Measurements from ENCODE around the gene CFAP92. TPM values are rescaled to one million over a fixed set of nuclear protein-coding genes. Genes with fewer than 3 reads are reported as not detected.
"Not testable (repeated sequence)": the region's sequence is repeated elsewhere in the genome, so short reads cannot be mapped to it uniquely, and the experiment has no call there.

The CFAP92 gene
- total and polyA plus RNA-seq, 4 experiments from 2014 or later = 0.38 to 0.47 TPM; not detected in 2

DNA sequence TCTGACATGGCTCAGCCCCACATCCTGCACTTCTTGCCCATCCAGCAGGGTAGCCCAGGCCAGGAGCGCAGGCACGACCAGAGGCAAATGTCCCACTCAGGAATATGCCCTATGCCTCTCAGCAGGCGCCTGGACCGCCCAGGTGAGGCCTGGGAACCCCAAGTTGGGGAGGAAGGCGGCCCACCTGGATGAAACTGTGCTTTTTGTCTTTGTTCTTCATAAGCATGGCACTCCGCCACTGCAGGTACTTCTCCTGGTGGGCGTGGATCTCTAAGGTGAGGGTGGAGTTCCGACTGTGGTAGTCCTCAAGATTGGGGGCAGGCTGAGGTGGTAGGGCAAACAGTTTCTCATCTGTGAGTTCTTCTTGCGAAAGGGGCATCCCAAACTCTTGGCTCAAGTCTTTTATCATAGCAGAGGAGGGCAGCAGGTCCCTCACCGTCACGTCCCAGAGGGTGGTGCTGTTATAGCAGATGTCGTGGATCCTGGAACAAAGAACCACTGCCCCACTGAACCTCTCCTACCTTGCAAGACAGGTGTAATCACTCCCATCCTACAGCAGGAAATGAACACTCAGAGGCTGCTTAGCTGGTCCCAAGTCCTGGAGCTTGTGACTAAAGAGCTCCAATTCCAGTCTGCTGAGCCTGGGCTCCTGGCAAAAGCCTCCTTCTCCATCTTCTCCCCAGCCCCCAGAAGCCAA is 61.2 kb downstream of the CFAP92 start:
- Histone ChIP-seq H3K27me3 (ENCODE audit: insufficient read depth, low read length) (no peaks in the 10 kb centered on the region), H3K4me3 (ENCODE audit: low read length in 2 of 2) (no peak overlapping the region), H3K4me1 (ENCODE audit: insufficient read depth, low read length) (no peaks in the 10 kb centered on the region), H3K27ac (ENCODE audit: low read depth, low read length) (no peak overlapping the region), H3K36me3 (ENCODE audit: insufficient read depth, low read length) (no peaks in the 10 kb centered on the region), H3K9me3 (ENCODE audit: control insufficient read depth in 1 of 2, low read length in 2 of 2) (no peaks in the 10 kb centered on the region)
- no peak for DNase-seq
- ChIA-PET POLR2A (ENCODE audit: partially characterized antibody) (interaction anchor here (0.9 kb wide), 1 partner anchor 9 kb away, joined by 3 read pairs; no protein-coding TSS in a partner anchor), CTCF (ENCODE audit: partially characterized antibody) (no interaction called here)
- no peaks in the 10 kb centered on the region for H3K36me3 Mint-ChIP-seq
- no peak overlapping the region for H3K27ac Mint-ChIP-seq
- peaks cover 0 to 2% (median 0%) of the 10 kb centered on the region in 8 donors for H3K9me3 Mint-ChIP-seq
- no peak overlapping the region for H3K4me3 Mint-ChIP-seq
- no peaks in the 10 kb centered on the region for H3K4me1 Mint-ChIP-seq
- intact Hi-C loops (cut with micrococcal nuclease) = no loop called here
- peaks cover 6 to 7% of the 10 kb centered on the region in 2 donors for H3K27me3 Mint-ChIP-seq

DNA sequence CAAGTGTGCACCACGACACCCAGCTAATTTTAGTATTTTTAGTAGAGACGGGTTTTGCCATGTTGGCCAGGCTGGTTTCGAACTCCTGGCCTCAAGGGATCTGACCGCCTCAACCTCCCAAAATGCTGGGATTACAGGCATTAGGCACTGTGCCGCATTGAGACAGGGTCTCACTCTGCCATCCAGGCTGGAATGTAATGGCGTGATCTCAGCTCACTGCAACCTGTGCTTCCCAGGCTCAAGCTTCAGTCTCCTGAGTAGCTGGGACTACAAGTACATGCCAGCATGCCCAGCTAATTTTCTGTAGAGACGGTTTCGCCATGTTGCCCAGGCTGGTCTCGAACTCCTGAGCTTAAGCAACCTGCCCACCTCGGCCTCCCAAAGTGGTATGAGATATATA is 62.8 kb downstream of the CFAP92 start:
- Histone ChIP-seq H3K4me1 (ENCODE audit: insufficient read depth, low read length) (no peaks in the 10 kb centered on the region), H3K9me3 (ENCODE audit: control insufficient read depth in 1 of 2, low read length in 2 of 2) (no peaks in the 10 kb centered on the region), H3K4me3 (ENCODE audit: low read length in 2 of 2) (no peak overlapping the region), H3K27me3 (ENCODE audit: insufficient read depth, low read length) (no peaks in the 10 kb centered on the region), H3K36me3 (ENCODE audit: insufficient read depth, low read length) (no peaks in the 10 kb centered on the region), H3K27ac (ENCODE audit: low read depth, low read length) (no peak overlapping the region)
- H3K36me3 Mint-ChIP-seq = no peaks in the 10 kb centered on the region
- no peaks in the 10 kb centered on the region for H3K4me1 Mint-ChIP-seq
- POLR2A ChIA-PET (ENCODE audit: partially characterized antibody) = no interaction called here
- peaks cover 3 to 4% of the 10 kb centered on the region in 2 donors for H3K27me3 Mint-ChIP-seq
- DNase-seq = no peak
- peaks cover 0 to 2% (median 0%) of the 10 kb centered on the region in 8 donors for H3K9me3 Mint-ChIP-seq
- no peak overlapping the region for H3K4me3 Mint-ChIP-seq
- intact Hi-C loops (cut with micrococcal nuclease) = no loop called here
- CTCF ChIA-PET (ENCODE audit: partially characterized antibody) = no interaction called here
- no peak overlapping the region for H3K27ac Mint-ChIP-seq

DNA sequence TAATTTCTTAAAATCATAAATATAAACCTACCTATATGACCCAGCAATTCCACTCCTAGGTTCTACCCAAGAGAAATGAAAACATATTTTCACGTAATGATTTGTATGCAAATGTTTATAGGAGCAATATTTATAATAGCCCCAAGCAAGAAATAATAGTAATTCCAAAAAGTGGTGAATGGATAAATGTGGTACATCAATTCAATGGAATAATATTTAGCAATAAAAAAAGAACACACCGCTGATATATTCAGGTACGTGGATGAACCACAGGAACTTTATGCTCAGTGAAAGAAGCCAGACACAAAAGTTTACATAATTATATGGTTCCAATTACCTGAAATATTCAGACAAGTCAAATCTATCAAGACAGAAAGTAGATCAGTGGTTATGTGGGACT is 64.5 kb downstream of the CFAP92 start:
- POLR2A ChIA-PET (ENCODE audit: partially characterized antibody) = no interaction called here

DNA sequence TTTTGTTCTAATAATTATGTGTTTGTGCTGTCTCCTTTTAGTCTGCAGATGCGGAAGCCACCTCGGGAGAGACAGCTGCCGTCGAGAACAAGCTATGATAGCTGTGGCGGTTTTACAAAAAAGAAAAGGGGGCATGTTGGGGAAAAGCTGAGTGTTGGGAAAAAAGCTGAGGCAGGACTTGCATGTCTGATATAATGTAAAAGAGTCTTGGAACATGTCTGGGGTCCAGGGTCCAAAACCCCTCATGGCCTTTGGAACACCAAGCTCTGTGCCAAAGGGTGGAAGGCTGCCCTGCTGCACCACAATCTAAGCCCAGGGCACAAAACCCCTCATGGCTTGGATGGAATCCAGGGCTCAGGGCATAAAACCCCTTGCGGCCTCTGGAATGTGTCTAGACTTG is 69.9 kb downstream of the CFAP92 start:
- H3K27me3 Mint-ChIP-seq; H3K27me3 ChIP-seq (ENCODE audit: insufficient read depth, low read length); H3K9me3 Mint-ChIP-seq; H3K36me3 ChIP-seq (ENCODE audit: insufficient read depth, low read length); H3K9me3 ChIP-seq (ENCODE audit: control insufficient read depth in 1 of 2, low read length in 2 of 2); DNase-seq; H3K27ac ChIP-seq (ENCODE audit: low read depth, low read length): not testable (repeated sequence)
- H3K4me1 Mint-ChIP-seq = peaks cover 26 to 45% (median 37%) of the 10 kb centered on the region in 4 donors
- H3K4me1 ChIP-seq (ENCODE audit: insufficient read depth, low read length) = peaks cover 20% of the 10 kb centered on the region
- peak overlapping the region; percentile 70 to 91 (median 87) for H3K27ac Mint-ChIP-seq
- H3K4me3 ChIP-seq (ENCODE audit: low read length in 2 of 2) = peak overlapping the region in 1 of 2 donors; percentile 74
- POLR2A ChIA-PET (ENCODE audit: partially characterized antibody) = interaction anchor here (0.8 to 2.7 kb wide), 10 partner anchors 9 to 306 kb away, joined by 3 to 21 read pairs (median 6); partner anchors contain the start of genes ACAD9 and RAB43
- intact Hi-C loops (cut with micrococcal nuclease) = loop anchor here (1.0 to 2.0 kb wide), 6 partner anchors 45 to 307 kb away; partner anchors contain the start of gene ACAD9
- H3K4me3 Mint-ChIP-seq = peak overlapping the region; percentile 82 to 90 (median 85)
- CTCF ChIA-PET (ENCODE audit: partially characterized antibody) = interaction anchor here (0.7 to 5.2 kb wide), 16 partner anchors 12 to 310 kb away, joined by 3 to 66 read pairs (median 5); partner anchors contain the start of gene ACAD9
- peaks cover 1 to 15% of the 10 kb centered on the region in 2 donors for H3K36me3 Mint-ChIP-seq

More for the DNA sequence above, 64.5 kb downstream of the CFAP92 start:
- peaks cover 0 to 3% of the 10 kb centered on the region in 2 donors for H3K27me3 Mint-ChIP-seq
- H3K27ac Mint-ChIP-seq = no peak overlapping the region
- peaks cover 0 to 2% (median 0%) of the 10 kb centered on the region in 8 donors for H3K9me3 Mint-ChIP-seq
- H3K36me3 Mint-ChIP-seq = no peaks in the 10 kb centered on the region
- DNase-seq = no peak
- H3K27me3 ChIP-seq (ENCODE audit: insufficient read depth, low read length) = no peaks in the 10 kb centered on the region
- CTCF ChIA-PET (ENCODE audit: partially characterized antibody) = no interaction called here
- H3K4me1 Mint-ChIP-seq = peaks cover 0 to 9% (median 3%) of the 10 kb centered on the region in 4 donors
- intact Hi-C loops (cut with micrococcal nuclease) = no loop called here
- H3K4me3 Mint-ChIP-seq = no peak overlapping the region
- H3K36me3 ChIP-seq (ENCODE audit: insufficient read depth, low read length) = no peaks in the 10 kb centered on the region
- no peaks in the 10 kb centered on the region for H3K4me1 ChIP-seq (ENCODE audit: insufficient read depth, low read length)
- H3K9me3 ChIP-seq (ENCODE audit: control insufficient read depth in 1 of 2, low read length in 2 of 2) = no peaks in the 10 kb centered on the region
- H3K27ac ChIP-seq (ENCODE audit: low read depth, low read length) = no peak overlapping the region
- H3K4me3 ChIP-seq (ENCODE audit: low read length in 2 of 2) = no peak overlapping the region

DNA sequence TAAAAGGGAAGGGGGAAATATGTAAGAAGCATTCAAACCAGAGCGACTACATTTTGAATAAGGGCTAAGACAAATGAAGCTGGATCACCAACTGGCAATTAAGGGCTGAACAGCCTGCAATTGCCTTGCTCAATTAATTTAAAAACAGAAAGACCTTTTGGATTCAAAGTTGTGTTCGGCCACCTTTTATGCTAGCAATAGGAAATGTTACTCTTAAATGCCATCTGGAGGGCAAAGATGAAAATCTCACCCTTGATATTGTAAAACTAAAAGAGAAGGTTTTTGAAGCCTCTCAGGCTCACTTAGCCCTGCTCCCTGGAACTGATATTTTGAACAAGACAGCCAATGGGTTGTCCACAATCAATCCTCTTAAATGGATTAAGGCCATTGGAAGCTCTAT is 70.3 kb downstream of the CFAP92 start:
- CTCF ChIA-PET (ENCODE audit: partially characterized antibody) = interaction anchor here (0.9 to 5.2 kb wide), 17 partner anchors 10 to 309 kb away, joined by 3 to 66 read pairs (median 5); partner anchors contain the start of gene ACAD9
- no peaks in the 10 kb centered on the region for H3K27me3 ChIP-seq (ENCODE audit: insufficient read depth, low read length)
- Mint-ChIP-seq H3K4me1 (peaks cover 26 to 45% (median 37%) of the 10 kb centered on the region in 4 donors), H3K4me3 (peak overlapping the region; percentile 82 to 90 (median 85)), H3K27me3 (no peaks in the 10 kb centered on the region), H3K9me3 (peaks cover 0 to 8% (median under 1%) of the 10 kb centered on the region in 8 donors), H3K27ac (peak overlapping the region; percentile 70 to 91 (median 88)), H3K36me3 (peaks cover 3 to 17% of the 10 kb centered on the region in 2 donors)
- H3K4me1 ChIP-seq (ENCODE audit: insufficient read depth, low read length) = peaks cover 20% of the 10 kb centered on the region
- H3K9me3 ChIP-seq (ENCODE audit: control insufficient read depth in 1 of 2, low read length in 2 of 2) = no peaks in the 10 kb centered on the region
- POLR2A ChIA-PET (ENCODE audit: partially characterized antibody) = interaction anchor here (0.8 to 2.7 kb wide), 12 partner anchors 9 to 306 kb away, joined by 3 to 21 read pairs (median 4); partner anchors contain the start of genes ACAD9 and RAB43
- H3K4me3 ChIP-seq (ENCODE audit: low read length in 2 of 2) = peak overlapping the region; percentile 29 to 74
- H3K27ac ChIP-seq (ENCODE audit: low read depth, low read length) = no peak overlapping the region
- no peaks in the 10 kb centered on the region for H3K36me3 ChIP-seq (ENCODE audit: insufficient read depth, low read length)
- peak in 4 of 5 donors; percentile 29 to 40 (median 34) for DNase-seq
- intact Hi-C loops (cut with micrococcal nuclease) = loop anchor here (1.0 to 2.0 kb wide), 6 partner anchors 44 to 306 kb away; partner anchors contain the start of gene ACAD9

DNA sequence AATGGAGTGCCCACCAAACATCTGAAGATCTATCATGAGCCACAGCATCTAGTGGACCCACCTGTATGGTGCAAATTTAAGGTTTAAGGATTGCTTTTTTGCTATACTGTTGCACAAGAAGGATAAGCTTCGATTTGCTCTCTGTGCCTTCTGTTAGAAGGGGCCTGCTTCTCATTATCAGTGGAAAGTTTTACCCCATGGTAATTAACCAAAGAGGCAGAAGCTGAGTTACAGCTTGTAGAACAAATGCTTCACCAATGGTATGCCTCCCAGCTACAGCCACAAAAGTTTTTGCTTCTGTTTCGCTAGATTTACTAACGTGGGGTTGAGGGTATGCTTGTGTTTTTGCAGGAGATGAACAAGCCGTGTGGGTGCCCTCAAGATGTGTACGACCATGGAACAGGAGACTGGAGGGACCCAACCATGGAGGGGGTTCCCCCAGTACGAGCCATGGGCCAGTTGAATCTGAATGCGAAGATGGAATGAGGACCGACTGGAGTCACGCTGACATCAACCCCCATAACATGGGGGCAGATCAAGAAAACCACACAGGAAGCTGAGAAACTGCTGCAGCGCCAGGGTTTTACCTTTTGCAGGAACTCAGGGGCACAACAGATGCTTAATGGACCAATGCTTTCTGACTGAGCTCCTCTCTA is 70.9 kb downstream of the CFAP92 start:
- H3K4me1 Mint-ChIP-seq = peaks cover 26 to 45% (median 37%) of the 10 kb centered on the region in 4 donors
- H3K36me3 Mint-ChIP-seq = peaks cover 4 to 21% of the 10 kb centered on the region in 2 donors
- H3K27me3 Mint-ChIP-seq = no peaks in the 10 kb centered on the region
- CTCF ChIA-PET (ENCODE audit: partially characterized antibody) = interaction anchor here (0.9 to 5.2 kb wide), 15 partner anchors 11 to 305 kb away, joined by 3 to 66 read pairs (median 5); partner anchors contain the start of gene ACAD9
- intact Hi-C loops (cut with micrococcal nuclease) = loop anchor here (1.0 to 2.0 kb wide), 6 partner anchors 44 to 306 kb away; partner anchors contain the start of gene ACAD9
- POLR2A ChIA-PET (ENCODE audit: partially characterized antibody) = interaction anchor here (0.8 to 2.7 kb wide), 14 partner anchors 10 to 393 kb away, joined by 3 to 21 read pairs (median 4); partner anchors contain the start of genes ACAD9 and RAB43
- Histone ChIP-seq H3K4me3 (ENCODE audit: low read length in 2 of 2) (peak overlapping the region; percentile 29 to 74), H3K4me1 (ENCODE audit: insufficient read depth, low read length) (peaks cover 20% of the 10 kb centered on the region), H3K27me3 (ENCODE audit: insufficient read depth, low read length) (no peaks in the 10 kb centered on the region), H3K9me3 (ENCODE audit: control insufficient read depth in 1 of 2, low read length in 2 of 2) (no peaks in the 10 kb centered on the region), H3K36me3 (ENCODE audit: insufficient read depth, low read length) (no peaks in the 10 kb centered on the region), H3K27ac (ENCODE audit: low read depth, low read length) (no peak overlapping the region)
- peaks cover 0 to 8% (median under 1%) of the 10 kb centered on the region in 8 donors for H3K9me3 Mint-ChIP-seq
- DNase-seq = peak; percentile 55 to 64 (median 57)
- peak overlapping the region; percentile 82 to 90 (median 85) for H3K4me3 Mint-ChIP-seq
- peak overlapping the region; percentile 70 to 91 (median 88) for H3K27ac Mint-ChIP-seq
